Measurements from ENCODE around the gene METTL6.
A peak's percentile ranks its signal among the peaks of the same experiment; 100 is the strongest.

The METTL6 gene

GRCh38 chr3:15361494-15362214 lies 65.7 kb downstream of the METTL6 start:
- peak; percentile 26 to 39 for DNase-seq

DNA sequence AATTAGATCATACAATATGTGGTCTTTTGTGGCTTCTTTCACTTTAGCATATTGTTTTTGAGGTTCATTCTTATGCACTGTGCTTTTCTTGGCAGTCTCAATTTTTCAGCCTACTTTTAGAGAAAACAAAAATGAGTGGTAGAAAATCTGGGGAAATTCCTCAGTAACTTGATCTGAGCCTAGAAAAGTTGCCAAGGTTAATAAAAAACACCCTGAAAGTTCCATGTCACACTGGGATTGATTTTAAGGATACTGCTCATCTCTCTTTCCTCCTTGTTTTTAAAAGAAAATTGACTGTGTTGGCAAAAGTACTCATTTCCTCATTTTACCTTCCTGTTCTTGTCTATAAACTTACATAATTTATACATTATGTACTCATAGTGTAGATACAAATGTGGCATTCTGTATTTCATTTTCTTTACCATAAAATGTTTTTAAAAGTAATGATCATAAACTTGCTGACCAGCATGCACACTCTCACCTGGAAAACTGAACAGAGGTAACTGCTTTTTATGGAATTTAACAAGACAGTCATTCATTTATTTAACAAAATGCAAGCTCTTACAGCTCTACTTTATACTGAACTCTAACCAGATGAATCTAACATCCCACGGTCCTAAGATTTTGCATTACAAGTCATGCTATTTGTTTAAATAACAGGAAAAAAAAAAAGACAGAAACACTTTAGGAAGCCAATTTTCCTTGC lies 66.4 kb downstream of the METTL6 start:
- DNase-seq, result no peak

Measured in activated CD4-positive, alpha-beta T cell treated with anti-CD3 and anti-CD28 coated beads, Interleukin-2, amount 50 U/mL, for 4 hours (primary cell).